OCI-LY3 (cell line): ENCODE results near the gene FOXA2.

ENCODE experiments used
- H2AFZ ChIP-seq: fragments of 200-600, 300-600 bp; shearing (Covaris generic); 2 replicates; pipeline ENCODE4 v1.6.0; 2014; ENCODE audit warnings: antibody characterized with exemption, low read depth, low read length
- H3K27ac ChIP-seq: fragments of 200-600, 300-600 bp; sonication (generic); 2 replicates; pipeline ENCODE4 v1.5.1; 2014; ENCODE audit warnings: mild to moderate bottlenecking, low read length, moderate library complexity, mixed read lengths
- H3K27me3 ChIP-seq: fragments of 200-600, 300-600 bp; sonication (generic); 2 replicates; pipeline ENCODE4 v1.6.1; 2014; ENCODE audit warnings: low read depth, low read length, mixed read lengths
- H3K36me3 ChIP-seq: fragments of 200-600, 300-600 bp; sonication (generic); replicated peaks from 2 replicates; pipeline ENCODE3; 2014; ENCODE audit warnings: low read depth, low read length, mixed read lengths
- H3K4me1 ChIP-seq: fragments of 300-600, 200-600 bp; sonication (generic); 2 replicates; pipeline ENCODE4 v1.6.1; 2014; ENCODE audit warnings: low read length, mixed read lengths
- H3K4me2 ChIP-seq: fragments of 200-600, 300-600 bp; sonication (generic); 2 replicates; pipeline ENCODE4 v1.6.1; 2014; ENCODE audit warnings: low read length, mixed read lengths
- H3K4me3 ChIP-seq: fragments of 300-600, 200-600 bp; sonication (generic); 2 replicates; pipeline ENCODE4 v1.5.1; 2014; ENCODE audit warnings: antibody characterized with exemption, mild to moderate bottlenecking, low read length, moderate library complexity
- H3K79me2 ChIP-seq: fragments of 300-600, 200-600 bp; shearing (Covaris generic); 2 replicates; pipeline ENCODE4 v1.6.1; 2014; ENCODE audit warnings: mild to moderate bottlenecking, low read length, mixed read lengths
- H3K9ac ChIP-seq: fragments of 300-600, 200-600 bp; shearing (Covaris generic); 2 replicates; pipeline ENCODE4 v1.6.0; 2014; ENCODE audit warnings: mild to moderate bottlenecking, low read length, moderate library complexity
- H3K9me3 ChIP-seq: fragments of 200-600, 300-600 bp; shearing (Covaris generic); 2 replicates; pipeline ENCODE4 v1.6.1; 2014; ENCODE audit warnings: low read length, mixed read lengths; ENCODE audit not compliant: insufficient read depth
- H4K20me1 ChIP-seq: fragments of 200-600, 300-600 bp; sonication (generic); 2 replicates; pipeline ENCODE4 v1.6.1; 2016; ENCODE audit warnings: low read length, mixed read lengths; ENCODE audit not compliant: insufficient read depth
- EZH2phosphoT487 ChIP-seq: fragments of 200-600 bp; shearing (Covaris generic); IDR thresholded peaks from 2 replicates; pipeline ENCODE4 v1.6.1; 2018; ENCODE audit warnings: antibody characterized with exemption, mixed run types, low read depth
- TF ChIP-seq, protein P1 (sequence below): fragments of 200-600, 300-600 bp; sonication (generic); IDR thresholded peaks from 2 replicates; pipeline ENCODE4 v1.5.1; 2014; ENCODE audit warnings: antibody characterized with exemption, low read length, low read depth

FOXA2 gene

GRCh38 chr20:22576733-22577514 is 7.4 kb downstream of the FOXA2 start:
- Histone ChIP-seq H3K27ac (no peak overlapping the region), H3K36me3 (no peaks in the 10 kb centered on the region), H3K4me1 (no peaks in the 10 kb centered on the region), H3K9me3 (no peaks in the 10 kb centered on the region), H3K4me2 (no peak overlapping the region), H3K27me3 (no peaks in the 10 kb centered on the region), H3K9ac (no peak overlapping the region), H4K20me1 (no peaks in the 10 kb centered on the region), H2AFZ (no peak overlapping the region), H3K79me2 (no peaks in the 10 kb centered on the region), H3K4me3 (no peak overlapping the region)
- TF ChIP-seq EZH2phosphoT487, result no peak
- TF ChIP-seq, protein P1, sequence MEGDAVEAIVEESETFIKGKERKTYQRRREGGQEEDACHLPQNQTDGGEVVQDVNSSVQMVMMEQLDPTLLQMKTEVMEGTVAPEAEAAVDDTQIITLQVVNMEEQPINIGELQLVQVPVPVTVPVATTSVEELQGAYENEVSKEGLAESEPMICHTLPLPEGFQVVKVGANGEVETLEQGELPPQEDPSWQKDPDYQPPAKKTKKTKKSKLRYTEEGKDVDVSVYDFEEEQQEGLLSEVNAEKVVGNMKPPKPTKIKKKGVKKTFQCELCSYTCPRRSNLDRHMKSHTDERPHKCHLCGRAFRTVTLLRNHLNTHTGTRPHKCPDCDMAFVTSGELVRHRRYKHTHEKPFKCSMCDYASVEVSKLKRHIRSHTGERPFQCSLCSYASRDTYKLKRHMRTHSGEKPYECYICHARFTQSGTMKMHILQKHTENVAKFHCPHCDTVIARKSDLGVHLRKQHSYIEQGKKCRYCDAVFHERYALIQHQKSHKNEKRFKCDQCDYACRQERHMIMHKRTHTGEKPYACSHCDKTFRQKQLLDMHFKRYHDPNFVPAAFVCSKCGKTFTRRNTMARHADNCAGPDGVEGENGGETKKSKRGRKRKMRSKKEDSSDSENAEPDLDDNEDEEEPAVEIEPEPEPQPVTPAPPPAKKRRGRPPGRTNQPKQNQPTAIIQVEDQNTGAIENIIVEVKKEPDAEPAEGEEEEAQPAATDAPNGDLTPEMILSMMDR, result no peak

GRCh38 chr20:22576273-22576672 is 8.1 kb downstream of the FOXA2 start:
- Histone ChIP-seq H3K9me3 (no peaks in the 10 kb centered on the region), H3K9ac (no peak overlapping the region), H3K79me2 (no peaks in the 10 kb centered on the region), H2AFZ (no peak overlapping the region), H3K4me3 (no peak overlapping the region), H3K36me3 (no peaks in the 10 kb centered on the region), H3K27me3 (no peaks in the 10 kb centered on the region), H3K27ac (no peak overlapping the region), H3K4me1 (no peaks in the 10 kb centered on the region), H3K4me2 (no peak overlapping the region), H4K20me1 (no peaks in the 10 kb centered on the region)
- TF ChIP-seq, protein P1, result no peak
- TF ChIP-seq EZH2phosphoT487, result no peak

DNA sequence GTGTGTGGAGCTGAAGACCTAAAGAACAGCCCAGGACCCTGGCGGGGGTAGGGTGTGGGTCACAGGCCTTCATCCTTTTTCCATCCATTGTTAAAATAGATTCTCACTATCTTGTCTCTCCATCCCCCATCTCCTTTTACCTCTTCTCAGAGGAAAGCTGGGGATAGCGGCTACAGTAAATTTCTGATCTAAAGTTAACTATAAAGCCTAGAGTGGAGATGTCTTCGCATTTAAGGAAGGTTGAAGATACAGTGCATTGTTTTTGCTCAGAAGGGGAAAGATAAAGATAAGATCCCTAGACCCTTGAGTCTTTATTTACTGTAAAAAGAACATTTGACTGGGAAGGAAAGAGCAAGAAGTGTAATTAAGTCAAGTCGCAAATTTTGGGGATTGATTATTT is 8.6 kb downstream of the FOXA2 start:
- no peaks in the 10 kb centered on the region for H3K27me3 ChIP-seq
- TF ChIP-seq EZH2phosphoT487, result no peak
- TF ChIP-seq, protein P1, result no peak
- H3K9ac ChIP-seq, result no peak overlapping the region

GRCh38 chr20:22575087-22575721 is 9.2 kb downstream of the FOXA2 start:
- H3K27ac ChIP-seq, result no peak overlapping the region

More for the DNA sequence above, 8.6 kb downstream of the FOXA2 start:
- H3K36me3 ChIP-seq, result no peaks in the 10 kb centered on the region
- H3K4me1 ChIP-seq, result no peaks in the 10 kb centered on the region
- H4K20me1 ChIP-seq, result no peaks in the 10 kb centered on the region
- no peak overlapping the region for H2AFZ ChIP-seq
- H3K4me3 ChIP-seq, result no peak overlapping the region
- H3K27ac ChIP-seq, result no peak overlapping the region
- no peak overlapping the region for H3K4me2 ChIP-seq
- no peaks in the 10 kb centered on the region for H3K9me3 ChIP-seq
- H3K79me2 ChIP-seq, result no peaks in the 10 kb centered on the region

More at GRCh38 chr20:22575087-22575721, 9.2 kb downstream of the FOXA2 start:
- TF ChIP-seq, protein P1, result no peak
- TF ChIP-seq EZH2phosphoT487, result no peak
- H3K4me1 ChIP-seq, result no peaks in the 10 kb centered on the region
- H3K9me3 ChIP-seq, result no peaks in the 10 kb centered on the region
- H3K36me3 ChIP-seq, result no peaks in the 10 kb centered on the region
- no peaks in the 10 kb centered on the region for H4K20me1 ChIP-seq
- H3K9ac ChIP-seq, result no peak overlapping the region
- no peaks in the 10 kb centered on the region for H3K27me3 ChIP-seq
- H3K79me2 ChIP-seq, result no peaks in the 10 kb centered on the region
- H3K4me2 ChIP-seq, result no peak overlapping the region
- H2AFZ ChIP-seq, result no peak overlapping the region
- no peak overlapping the region for H3K4me3 ChIP-seq
